GM19238 (cell line): ENCODE measurements around the gene CRYGS.

Experiments
- DNase-seq: peaks from one replicate; pipeline ENCODE4 v3.0.0; 2011; ENCODE audit warnings: low spot score; ENCODE audit not compliant: insufficient read length

The CRYGS gene

DNA sequence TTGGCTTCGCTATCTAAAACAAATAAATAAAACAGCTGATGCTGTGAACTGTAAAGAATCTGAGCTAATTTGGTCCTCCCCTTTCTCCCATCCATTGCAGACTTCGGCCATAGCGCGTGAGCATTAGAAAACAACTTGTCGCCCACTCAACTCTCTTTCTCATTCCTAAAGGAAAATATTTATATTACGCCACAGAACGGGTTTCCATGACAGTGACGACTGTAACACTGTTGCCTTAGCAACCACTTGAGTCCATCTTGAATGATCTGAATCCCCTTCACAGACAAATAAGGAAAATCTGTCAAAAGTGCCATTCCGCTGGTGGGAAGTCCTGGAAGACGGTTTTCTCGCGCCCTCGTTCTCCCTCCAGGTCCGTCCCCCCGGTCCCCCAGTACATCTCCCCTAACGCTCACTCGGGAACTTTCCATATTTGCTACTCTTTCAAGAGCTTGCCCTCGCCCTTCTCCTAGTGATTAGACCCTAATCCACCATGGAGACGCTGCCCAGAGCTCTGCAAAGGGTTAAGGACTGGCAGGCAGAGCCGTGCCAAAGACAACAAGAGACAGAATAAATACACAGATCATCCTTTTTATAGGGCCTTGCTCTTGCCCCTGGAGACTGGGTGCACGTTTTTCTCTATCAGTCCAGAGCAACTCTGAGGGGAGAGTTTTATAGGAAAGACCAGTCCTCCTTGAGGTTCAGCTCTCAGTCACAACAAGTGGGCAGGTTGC lies 50.5 kb downstream of the CRYGS start:
- DNase-seq = no peak

GRCh38 chr3:186492385-186492984 lies 51.7 kb downstream of the CRYGS start:
- DNase-seq = no peak

DNA sequence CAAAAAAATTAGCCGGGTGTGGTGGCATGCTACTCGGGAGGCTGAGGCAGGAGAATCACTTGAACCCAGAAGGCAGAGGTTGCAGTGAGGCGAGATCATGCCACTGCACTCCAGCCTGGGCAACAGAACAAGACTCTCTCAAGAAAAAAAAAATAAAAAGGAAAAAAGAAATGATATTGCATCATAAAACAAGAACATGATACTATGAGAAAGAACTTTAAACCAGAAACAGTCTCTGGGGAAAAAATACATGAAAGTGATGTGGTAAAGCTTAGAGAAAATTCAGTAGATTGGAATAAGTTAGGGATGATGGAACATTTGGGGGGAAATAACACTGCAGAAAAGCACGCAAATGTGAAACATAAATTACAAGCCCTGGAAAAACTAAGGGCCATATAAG lies 54.7 kb downstream of the CRYGS start:
- no peak for DNase-seq
